GM06990 (cell line): ENCODE results near the gene KAZALD1.

Experiments used
- DNase-seq: peaks from one replicate; pipeline ENCODE4 v3.0.0-alpha.2; 2011; ENCODE audit not compliant: insufficient read length; ENCODE audit errors: extremely low read depth
- H3K27me3 ChIP-seq: replicated peaks from 2 replicates; pipeline ENCODE4 v1.6.0; 2011; ENCODE audit warnings: low read length; ENCODE audit not compliant: control insufficient read depth, insufficient read depth
- H3K36me3 ChIP-seq: 2 replicates; pipeline ENCODE4 v1.5.1; 2011; ENCODE audit warnings: low read length; ENCODE audit not compliant: control insufficient read depth, insufficient read depth
- H3K4me3 ChIP-seq: replicated peaks from 2 replicates; pipeline ENCODE4 v1.5.1; 2011; ENCODE audit warnings: low read depth, mild to moderate bottlenecking, control low read depth, low read length
- CTCF ChIP-seq: IDR thresholded peaks from 2 replicates; pipeline ENCODE4 v1.5.1; 2011; ENCODE audit warnings: low read length, control low read depth, mild to moderate bottlenecking, inconsistent platforms; ENCODE audit not compliant: insufficient read depth, poor library complexity, severe bottlenecking

Gene KAZALD1

DNA sequence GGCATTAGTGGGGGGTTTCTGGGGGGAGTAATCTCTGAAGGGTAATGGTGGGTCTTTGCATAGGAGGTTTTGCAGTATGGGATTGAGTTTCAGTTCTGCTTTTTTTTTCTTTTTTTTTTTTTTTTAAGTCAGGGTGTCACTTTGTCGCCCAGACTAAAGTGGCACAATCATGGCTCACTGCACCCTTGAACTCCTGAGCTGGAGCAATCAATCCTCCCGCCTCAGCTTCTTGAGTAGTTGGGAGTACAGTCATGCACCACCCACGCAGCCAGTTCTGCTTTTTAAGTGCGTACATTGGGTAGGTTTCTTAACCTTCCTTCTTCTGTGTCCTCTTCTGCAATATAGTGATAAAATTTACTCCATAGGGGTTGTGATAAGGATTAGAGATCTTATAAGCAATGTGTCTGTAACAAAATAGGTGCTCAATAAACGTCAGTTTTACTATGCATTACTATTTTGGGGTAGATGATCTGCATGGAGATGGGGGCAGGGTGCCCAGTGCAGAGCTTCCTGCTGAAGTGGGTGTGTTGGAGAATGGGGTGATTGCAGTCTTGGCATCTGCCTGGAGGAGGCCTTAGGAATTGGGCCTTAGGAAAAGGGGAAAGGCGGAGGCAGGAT lies 9.6 kb downstream of the KAZALD1 start:
- no peak for DNase-seq
- H3K4me3 ChIP-seq: no peak overlapping the region
- no peak for TF ChIP-seq CTCF
- H3K36me3 ChIP-seq: no peaks in the 10 kb centered on the region
- peaks cover 1% of the 10 kb centered on the region for H3K27me3 ChIP-seq

DNA sequence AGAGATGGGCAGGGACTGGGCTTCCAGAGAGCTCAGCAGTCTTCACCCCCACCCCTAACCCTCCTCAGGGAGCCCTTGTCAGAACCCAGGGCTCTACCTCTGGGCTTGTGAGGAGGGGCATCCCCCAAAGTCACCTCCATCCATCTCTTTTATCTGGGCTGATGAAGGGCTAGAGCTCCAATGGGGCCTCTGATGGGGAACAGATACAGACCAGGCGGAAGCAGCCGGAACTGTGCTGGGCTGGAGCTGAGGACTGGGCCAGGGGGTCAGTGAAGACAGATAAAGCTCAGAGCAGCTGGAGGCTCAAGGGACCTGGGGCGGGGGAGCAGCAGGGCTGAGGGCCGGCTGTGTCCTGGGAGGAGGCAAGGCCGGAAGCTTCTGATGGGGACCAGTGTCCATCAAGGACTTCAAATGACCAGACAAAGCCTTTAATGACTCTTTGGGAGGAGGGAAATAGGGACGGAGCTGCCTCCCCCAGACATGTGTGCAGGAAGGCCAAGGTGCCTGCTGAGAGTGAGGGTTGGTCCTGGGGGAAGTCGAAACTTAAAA lies 10.2 kb downstream of the KAZALD1 start:
- Histone ChIP-seq H3K36me3 (no peaks in the 10 kb centered on the region), H3K27me3 (peaks cover 1% of the 10 kb centered on the region), H3K4me3 (no peak overlapping the region)
- no peak for DNase-seq
- TF ChIP-seq CTCF: no peak

GRCh38 chr10:101072923-101073322 lies 11.1 kb downstream of the KAZALD1 start:
- DNase-seq: no peak
- H3K36me3 ChIP-seq: no peaks in the 10 kb centered on the region
- no peak overlapping the region for H3K4me3 ChIP-seq
- no peak for TF ChIP-seq CTCF
- H3K27me3 ChIP-seq: peaks cover 1% of the 10 kb centered on the region

- peaks cover 1% of the 10 kb centered on the region for H3K27me3 ChIP-seq
- no peak overlapping the region for H3K4me3 ChIP-seq
- no peak for DNase-seq
- H3K36me3 ChIP-seq: no peaks in the 10 kb centered on the region
- TF ChIP-seq CTCF: no peak
Measured at GRCh38 chr10:101073631-101074030, 11.8 kb downstream of the KAZALD1 start.

- no peak for TF ChIP-seq CTCF
- Histone ChIP-seq H3K27me3 (peaks cover 1% of the 10 kb centered on the region), H3K4me3 (no peak overlapping the region), H3K36me3 (no peaks in the 10 kb centered on the region)
- DNase-seq: no peak
Measured at GRCh38 chr10:101075775-101076174, 14.0 kb downstream of the KAZALD1 start.
